HG03108 (cell line): ENCODE data around the gene ZNF689.
"Not testable (repeated sequence)": the region's sequence is repeated elsewhere in the genome, so short reads cannot be mapped to it uniquely, and the experiment has no call there.

Source experiments
- ATAC-seq: cut with Tn5 transposase; IDR thresholded peaks from one replicate; pipeline ENCODE4 v1.9.1; 2021; ENCODE audit warnings: moderate library complexity; ENCODE audit not compliant: unreplicated experiment

The ZNF689 gene

DNA sequence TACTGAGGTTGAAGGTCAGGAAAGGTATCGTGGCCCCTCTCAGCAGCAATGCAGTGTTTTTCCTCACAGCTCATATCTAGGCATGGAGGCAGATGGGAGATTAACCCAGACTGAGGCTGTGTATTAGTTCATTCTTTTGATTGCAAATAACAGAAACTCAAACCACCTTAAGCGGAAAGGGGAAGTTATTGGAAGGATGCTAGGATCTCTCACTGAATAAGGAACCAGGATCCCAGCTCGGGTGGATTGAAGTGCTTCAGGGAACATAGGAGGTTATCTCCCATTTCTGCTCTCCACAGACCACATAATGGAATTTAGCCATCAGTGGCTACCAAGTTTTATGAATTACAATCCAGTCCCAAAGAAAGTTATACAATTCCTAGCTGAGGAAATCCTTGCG lies 8.2 kb downstream of the ZNF689 start:
- no peak for ATAC-seq

DNA sequence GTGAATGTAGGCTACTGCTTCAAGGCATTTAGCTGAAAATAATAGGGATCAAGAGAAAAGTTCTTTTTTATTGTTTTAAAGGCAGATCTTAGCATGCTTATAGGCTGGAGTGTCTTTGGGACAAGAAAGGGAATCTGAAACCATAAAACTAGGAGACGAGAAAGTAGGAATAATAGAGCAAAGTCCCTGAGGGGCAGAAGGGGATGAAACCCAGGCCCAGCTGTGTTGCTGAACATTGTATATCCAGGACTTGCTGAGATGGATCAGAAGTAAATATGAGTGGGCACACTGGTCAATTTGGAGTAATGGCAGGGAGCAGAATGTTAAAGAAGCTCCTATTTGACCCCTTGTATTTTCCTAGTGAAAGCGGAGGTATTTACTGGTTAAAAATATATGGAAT lies 9.3 kb downstream of the ZNF689 start:
- no peak for ATAC-seq

DNA sequence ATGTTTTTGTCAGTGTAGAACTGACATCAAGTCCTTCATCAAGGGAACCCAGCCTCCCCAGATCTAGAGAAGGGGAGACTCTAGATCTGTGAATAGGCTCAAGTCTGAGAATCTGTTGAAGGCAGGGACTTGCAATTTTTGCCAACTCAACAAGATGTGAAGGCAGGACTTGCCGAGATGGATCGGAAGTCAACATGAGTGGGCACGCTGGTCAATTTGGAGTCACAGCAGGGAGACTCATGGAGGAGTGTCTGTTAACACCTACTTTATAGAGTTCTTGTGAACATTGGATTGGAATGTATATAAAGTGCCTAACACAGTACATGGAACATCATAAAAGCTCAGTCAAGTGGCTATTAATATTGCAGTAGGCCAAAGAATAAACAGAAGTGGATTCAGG lies 10.0 kb downstream of the ZNF689 start:
- ATAC-seq = no peak

DNA sequence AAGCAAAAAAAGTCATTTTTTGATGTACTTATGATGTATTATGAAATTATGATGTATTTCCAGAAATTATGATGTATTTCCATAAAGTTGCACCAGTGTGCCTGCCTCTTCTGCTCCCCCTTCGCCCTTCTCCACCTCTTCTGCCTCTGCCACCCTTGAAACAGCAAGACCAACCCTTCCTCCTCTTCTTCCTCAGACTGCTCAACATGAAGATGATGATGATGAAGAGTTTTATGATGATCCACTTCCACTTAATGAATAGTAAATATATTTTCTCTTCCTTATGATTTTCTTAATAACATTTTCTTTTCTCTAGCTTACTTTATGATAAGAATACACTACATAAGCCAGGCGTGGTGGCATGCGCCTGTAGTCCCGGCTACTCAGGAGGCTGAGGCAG lies 17.3 kb downstream of the ZNF689 start:
- ATAC-seq = no peak

DNA sequence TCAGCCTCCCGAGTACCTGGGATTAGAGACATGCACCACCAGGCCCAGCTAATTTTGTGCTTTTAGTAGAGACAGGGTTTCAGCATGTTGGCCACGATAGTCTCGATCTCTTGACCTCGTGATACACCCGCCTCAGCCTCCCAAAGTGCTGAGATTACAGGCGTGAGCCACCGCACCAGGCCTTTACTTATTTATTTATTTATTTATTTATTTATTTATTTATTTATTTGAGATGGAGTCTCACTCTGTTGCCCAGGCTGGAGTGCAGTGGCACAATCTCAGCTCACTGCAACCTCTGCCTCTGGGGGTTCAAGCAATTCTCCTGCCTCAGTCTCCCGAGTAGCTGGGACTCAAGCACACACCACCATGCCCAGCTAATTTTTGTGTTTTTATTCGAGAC lies 19.3 kb downstream of the ZNF689 start:
- ATAC-seq = not testable (repeated sequence)

DNA sequence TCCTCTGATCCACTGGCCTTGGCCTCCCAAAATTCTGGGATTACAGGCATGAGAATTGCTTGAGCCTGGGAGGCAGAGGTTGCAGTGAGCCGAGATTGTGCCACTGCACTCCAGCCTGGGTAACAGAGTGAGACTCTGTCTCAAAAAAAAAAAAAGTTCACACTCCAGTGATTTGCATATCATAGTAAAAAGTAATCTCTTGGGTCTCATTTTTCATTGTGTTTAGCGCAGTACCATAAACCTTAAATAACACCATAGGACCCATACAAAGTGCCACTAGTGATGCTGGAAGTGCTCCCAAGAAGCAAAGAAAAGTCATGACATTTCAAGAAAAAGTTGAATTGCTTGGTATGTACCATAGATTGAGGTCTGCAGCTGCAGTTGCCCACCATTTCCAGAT lies 20.6 kb downstream of the ZNF689 start:
- not testable (repeated sequence) for ATAC-seq

DNA sequence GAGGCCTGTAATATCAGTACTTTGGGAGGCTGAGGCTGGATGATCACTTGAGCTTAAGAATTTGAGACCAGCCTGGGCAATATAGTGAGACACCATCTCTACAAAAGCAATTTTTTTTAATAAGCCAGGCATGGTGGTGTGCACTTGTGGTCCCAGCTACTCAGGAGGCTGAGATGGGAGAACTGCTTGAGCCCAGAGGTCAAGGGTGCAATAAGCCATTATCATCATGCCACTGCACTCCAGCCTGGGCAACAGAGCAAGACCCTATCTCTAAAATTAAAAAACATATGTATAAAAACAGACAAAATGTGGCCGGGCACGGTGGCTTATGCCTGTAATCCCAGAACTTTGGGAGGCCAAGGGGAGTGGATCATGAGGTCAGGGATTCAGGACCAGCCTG lies 21.5 kb downstream of the ZNF689 start:
- no peak for ATAC-seq

DNA sequence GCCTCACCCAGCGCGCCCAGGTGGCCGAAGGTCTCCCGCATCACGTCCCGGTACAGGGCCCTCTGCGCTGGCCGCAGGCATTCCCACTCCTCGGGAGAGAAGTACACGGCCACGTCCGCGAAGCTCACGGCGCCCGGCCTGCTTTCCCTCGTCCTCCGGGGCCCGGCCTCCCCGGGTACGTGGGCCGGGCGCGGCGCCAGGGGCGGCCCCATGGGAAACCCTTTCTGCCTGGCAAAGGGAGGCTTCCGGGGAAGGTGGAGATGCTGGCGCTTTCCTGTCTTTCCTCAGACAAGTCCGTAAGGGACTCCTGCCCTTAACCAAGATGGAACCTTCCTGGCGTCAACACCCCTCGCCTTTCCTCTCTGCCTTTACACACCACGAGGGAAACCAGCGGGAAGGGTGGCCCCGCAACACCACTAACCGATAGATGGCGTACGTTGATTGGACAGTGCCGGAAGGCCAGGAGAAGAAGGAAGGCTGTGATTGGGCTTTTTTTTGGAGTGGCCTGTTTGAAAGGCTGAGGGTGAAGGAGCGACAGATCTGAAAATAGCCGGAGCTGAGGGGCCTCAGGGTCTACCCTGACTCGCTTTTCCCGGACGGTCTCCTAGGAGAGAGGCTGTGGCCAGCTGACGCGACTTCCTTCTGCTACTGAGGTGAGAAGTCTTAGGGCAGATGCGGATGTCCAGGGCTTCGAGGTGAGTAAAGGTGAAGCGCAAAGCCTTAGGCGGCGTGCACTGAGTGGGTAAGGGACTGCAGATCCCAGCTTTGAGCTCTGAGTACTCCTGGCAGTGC lies 24.6 kb downstream of the ZNF689 start, which contains the start of gene ZNF785:
Gene ZNF785, minus strand, starts transcription at position 298 of the 792 bp plus-strand sequence. Its CDS starts 86 bp downstream, at position 212.
- peak; percentile 91 for ATAC-seq

DNA sequence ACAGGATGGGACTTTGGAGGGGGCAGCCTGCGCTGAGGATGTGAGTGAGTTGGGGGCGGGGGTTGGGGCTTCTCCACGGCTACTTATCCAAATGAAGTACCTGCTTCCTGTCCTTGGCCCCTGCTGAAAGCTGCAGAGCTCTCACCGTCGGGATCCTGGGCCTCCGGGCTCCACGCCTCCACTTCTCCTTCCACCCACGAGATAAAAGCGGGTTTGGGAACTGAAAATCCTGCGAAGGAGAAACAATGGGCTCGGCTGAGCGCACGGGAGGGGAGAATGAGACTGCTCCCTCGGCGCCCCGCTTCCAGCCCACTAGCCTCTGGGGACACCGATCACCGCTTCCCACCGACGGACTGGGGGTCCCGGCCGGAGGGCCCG lies 25.2 kb downstream of the ZNF689 start:
- ATAC-seq = no peak

DNA sequence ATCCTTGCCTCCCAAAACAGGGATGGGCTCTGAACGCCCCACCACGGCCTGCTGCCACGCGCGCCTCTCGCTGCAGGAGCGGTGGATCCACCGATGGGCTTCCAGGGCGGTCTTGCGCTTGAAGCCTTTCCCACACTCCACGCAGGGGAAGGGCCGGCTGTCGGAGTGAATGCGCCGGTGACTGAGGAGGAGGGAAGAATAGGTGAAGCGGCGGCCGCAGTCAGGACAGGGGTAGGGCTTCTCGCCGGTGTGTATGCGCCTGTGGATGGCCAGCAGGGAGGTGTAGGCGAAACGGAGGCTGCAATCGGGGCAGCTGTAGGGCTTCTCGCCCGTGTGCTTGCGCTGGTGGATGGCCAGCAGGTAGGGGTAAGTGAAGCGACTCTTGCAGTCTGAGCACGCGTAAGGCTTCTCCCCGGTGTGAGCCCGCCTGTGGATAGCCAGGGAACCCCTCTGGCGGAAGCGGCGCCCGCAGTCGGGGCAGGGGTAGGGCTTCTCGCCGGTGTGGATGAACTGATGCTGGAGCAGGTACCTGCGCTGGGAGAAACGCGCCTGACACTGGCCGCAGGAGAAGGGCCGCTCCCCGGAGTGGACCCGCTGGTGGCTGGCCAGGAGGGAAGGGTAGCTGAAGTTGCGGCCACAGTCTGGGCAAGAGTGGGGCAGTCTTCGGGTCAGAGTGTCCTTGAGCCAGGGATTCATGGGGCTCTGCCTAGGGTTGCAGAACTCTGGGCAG lies 27.4 kb downstream of the ZNF689 start:
- ATAC-seq = no peak

DNA sequence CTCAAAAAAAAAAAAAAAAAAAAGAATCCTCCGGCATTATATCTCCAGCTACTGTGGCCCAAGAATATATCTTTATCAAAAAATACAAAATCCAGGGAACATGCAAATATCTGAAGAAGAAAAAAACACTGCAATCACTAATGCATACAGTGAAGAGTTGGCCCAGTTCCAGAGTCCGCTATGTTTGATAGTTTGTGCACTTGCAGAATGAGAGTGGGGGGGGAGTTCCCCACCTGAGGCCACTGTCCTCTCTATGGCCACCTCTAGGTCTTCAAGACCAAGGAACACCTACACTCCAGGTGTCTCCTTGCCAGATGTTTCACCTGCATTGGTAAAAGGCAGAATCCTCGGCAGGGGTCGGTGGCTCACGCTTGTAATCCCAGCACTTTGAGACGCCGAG lies 28.7 kb downstream of the ZNF689 start:
- ATAC-seq = no peak

DNA sequence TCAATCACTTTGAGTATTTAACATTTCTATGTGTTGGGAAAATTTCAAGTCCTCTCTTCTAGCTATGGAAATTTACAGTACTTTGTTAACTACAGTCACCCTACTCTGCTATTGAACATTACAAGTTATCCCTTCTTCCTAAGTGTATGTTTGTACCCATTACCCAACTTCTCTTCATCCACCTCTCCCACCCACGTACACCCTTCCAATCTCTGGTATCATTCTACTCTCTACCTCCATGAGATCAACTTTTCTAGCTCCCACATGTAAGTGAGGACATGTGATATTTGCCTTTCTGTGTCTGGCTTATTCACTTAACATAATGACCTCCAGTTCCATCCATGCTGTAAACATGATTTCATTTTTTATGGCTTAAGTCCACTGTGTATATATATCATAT lies 35.5 kb downstream of the ZNF689 start:
- ATAC-seq = no peak

DNA sequence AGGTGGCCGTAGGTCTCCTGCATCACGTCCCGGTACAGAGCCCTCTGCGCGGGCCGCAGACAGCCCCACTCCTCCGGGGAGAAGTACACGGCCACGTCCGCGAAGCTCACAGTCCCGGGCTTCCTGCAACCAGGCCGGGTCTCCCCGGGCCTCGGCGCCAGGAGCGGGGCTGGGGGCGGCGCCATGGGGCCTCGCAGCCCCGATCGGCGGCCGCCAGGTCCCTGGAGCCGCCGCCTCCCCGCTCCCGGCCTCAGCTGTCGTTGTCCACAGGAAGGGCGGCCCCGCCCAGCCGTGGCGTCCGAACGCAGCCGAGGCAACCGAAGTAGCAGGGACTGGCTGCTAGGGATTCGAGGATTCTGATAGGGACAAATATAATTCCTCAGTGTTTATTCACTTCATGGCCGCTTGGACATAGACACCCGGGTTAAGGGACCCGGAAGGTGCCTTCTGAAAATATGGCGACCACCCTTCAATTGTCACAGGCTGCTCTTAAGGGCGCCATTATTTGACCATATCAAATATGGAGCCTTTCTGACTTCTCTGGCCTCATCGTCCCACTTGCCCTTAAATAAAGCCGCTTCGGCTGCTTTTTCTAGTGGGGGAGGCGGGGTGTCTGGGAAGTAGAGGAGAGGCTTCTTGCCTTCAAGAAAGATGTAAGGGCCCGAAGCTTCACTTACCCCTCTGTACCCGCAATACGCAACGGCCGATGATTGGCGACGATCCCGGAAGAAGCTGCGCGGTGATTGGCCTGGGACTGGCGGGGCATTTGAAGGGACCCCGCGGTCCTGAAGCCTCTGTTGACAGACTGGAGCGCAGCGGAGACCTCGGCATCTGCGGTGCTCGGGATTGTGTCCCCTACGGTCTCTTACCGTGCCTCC lies 38.5 kb downstream of the ZNF689 start, which contains the start of gene ZNF688:
Gene ZNF688, minus strand, starts transcription at position 270 of the 878 bp plus-strand sequence. Its CDS starts 85 bp downstream, at position 185.
- ATAC-seq = peak; percentile 70

DNA sequence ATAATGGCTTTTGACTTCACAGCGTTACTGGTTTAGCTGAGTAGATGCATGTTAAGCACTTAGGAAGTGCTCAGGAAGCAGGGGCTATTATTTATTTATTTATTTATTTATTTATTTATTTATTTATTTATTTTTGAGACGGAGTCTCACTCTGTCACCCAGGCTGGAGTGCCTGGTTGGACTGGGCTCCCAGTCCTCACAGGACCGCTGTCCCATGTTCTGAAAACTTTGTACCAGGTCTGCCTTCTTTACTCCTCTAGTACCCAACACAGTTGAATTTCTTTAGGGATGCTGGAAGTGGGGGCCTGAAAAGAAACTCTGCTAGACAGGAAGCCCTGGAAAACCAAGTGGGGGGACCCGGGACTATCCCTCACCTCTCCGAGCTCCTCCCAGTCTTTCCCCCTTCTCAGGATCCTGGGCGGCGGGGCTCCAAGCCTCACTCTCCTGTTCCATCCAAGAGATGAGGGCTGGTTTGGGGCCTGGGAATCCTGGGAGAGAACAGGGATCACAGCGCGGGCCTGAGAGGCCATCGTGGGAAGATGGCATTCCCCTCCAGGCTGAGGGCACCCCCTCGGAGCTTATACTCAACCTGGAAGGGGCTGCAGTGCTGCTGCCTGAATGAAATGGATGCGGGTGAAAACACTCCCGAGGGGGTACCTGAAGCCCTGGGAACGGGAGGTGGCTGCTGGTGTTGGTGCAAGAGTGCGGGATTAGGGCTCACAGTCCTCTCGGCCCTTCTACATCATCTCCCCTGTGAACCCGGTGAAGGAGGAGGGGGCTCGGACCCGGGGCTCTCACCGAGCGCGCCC lies 39.3 kb downstream of the ZNF689 start:
- ATAC-seq = no peak

DNA sequence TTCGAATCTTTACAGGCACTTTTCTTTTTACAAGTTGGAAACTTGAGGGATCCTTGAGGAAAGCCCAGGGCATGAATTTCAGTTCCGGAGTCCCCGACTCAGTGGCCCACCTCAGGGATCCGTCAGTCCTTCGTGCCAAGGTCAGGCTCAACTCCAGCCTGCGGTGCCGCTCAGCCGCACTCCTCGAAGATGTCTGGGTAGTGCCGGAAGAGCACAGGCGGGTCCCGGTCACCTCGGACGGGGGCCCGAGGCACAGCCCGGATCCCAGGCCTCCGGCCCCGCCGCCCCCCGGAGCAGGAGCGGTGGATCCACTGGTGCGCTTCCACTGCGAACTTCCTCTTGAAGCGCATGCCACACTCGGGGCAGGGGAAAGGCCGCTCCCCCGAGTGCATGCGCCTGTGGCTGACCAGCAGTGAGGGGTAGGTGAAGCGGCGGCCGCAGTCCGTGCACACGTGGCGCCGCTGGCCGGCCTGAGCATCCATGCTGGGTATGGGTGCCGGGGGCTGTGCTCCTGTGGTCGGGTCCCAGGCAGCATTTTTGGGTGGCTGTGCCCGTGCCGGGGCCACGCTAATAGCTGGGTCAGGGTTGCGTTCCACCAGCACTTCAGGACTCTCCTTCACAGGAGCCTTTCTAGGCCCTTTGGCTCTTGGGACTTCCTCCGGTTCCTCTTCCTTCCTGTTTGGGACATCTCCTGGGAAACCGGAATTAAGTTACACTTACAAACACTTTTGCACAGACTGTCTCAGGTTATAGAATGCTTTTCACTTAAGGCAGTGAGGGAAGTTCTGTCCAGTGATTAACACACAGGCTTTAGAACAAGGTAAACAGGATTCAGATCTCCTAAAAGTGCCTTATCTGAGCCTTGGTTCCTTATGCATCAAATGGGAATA lies 40.2 kb downstream of the ZNF689 start:
- no peak for ATAC-seq

DNA sequence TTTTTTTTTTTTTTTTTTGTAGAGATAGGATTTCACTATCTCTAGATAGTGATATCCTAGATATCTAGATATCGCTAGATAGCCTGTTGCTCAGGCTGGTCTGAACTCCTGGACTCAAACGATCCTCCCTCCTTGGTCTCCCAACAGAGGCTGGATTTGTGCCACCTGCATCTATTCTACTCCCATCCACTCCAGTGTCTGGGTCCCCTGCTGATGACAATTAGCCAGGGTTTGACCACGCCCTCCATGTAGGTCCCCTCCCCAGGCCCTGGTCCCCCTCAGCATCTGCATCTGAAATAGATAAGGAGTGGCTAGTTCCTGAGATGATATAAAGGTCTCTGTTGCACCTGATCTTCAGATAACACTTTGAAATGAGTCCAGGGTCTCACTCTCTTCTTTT lies 40.9 kb downstream of the ZNF689 start:
- no peak for ATAC-seq

DNA sequence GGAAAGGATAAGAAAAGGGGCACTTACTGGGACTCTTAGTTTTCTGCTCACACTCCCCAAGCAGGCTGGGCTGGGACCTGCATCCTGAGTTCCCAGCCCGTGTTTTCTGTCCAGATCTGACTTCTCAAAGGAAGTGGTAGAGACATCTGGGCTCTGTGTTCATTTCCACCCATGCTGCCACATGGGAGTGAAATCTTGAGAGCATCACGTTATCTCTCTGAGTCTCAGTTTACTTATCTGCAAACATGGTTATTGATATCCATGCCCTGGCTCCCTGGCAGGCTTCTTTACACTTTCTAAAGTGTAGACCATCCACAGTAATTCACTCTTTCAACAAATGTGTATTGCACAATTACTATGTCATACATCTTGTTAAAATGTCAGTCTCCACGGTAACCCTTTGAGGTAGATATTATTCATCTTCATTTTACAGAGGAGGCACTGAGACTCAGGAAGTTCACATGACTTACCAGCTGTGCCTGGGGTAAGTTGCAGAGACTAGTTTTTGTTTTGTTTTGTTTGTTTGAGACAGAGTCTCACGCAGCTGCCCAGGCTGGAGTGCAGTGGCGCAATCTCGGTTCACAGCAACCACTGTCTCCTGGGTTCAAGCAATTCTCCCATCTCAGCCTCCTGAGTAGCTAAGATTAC lies 42.1 kb downstream of the ZNF689 start:
- ATAC-seq = peak; percentile 38

DNA sequence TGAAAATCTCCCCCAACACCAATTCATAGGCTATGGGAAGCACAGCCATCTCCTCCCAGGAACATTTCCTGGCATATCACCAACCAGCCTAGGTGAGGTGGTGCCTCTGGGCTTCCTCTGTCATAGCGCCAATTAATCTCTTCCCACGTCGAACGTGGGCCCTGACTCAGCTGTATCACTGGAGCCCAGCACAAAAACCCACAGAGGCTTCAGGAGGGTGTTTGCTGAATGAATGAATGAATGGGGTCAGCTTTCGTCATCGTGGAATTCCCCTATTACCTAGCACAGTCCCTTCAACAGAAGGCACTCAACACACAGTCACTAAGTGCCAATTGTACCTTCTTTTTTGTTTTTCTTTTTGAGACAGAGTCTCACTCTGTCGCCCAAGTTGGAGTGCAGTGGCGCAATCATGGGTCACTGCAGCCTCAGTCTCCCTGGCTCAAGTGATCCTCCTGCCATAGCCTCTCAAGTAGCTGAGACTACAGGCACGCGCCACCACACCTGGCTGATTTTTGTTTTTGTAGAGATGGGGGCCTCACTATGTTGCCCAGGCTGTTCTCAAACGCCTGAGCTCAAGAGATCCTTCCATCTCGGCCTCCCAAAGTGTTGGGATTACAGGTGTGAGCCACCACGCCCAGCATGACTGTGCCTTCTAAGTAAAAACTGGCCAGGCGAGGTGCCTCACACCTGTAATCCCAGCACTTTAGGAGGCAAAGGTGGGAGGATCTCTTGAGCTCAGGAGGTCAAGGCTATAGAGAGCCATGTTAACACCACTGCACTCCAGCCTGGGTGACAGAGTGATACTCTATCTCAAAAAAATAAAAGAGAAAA lies 42.8 kb downstream of the ZNF689 start:
- no peak for ATAC-seq
